ENCODE results near the gene MPL.

DNA sequence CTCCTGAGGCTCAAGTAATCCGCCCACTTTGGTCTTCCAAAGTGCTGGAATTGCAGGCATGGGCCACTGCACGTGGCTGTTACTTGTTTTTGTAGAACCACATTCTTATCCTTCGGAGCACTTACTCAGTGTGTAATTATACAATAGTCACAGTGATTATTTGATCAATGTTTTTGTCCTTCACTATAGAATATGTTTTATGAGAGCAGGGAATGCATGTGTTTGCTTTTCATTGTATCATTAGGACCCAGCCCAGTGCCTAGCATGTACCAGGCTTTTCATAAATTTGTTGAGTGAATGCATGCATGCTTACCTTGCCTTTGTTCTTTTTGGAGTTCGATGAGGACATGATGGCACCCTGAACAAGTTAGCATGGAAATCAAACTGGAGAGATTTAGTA is 57.9 kb downstream of the MPL start:
- TF ChIP-seq EZH2 (IDR thresholded peaks at IDR 0.05; ENCODE audit: insufficient read depth, poor library complexity, severe bottlenecking) (no peak), EZH2phosphoT487 (IDR thresholded peaks at IDR 0.05; ENCODE audit: insufficient read depth, low read depth) (no peak)

Data from GM23248 (cell line).